GM12878 (cell line): Measurements from ENCODE around the gene OLA1.

Experiments used
- BHLHE40 ChIP-seq, 2 experiments: fragments of 450-650 bp in 1 of 2; IDR thresholded peaks; 2 replicates each; pipeline ENCODE4 v1.6.1; 2011 to 2017; ENCODE audit warnings: low read depth in 2 of 2, borderline replicate concordance in 1 of 2, improper control_type of control experiment in 1 of 2, low read length in 1 of 2, mild to moderate bottlenecking in 1 of 2
- CHD2 ChIP-seq: IDR thresholded peaks from 2 replicates; pipeline ENCODE4 v1.6.1; 2011; ENCODE audit warnings: low read depth, low read length, improper control_type of control experiment, borderline replicate concordance
- FOXK2 ChIP-seq: fragments of 450-650 bp; IDR thresholded peaks from 2 replicates; pipeline ENCODE4 v1.6.1; 2017; ENCODE audit warnings: mild to moderate bottlenecking, moderate library complexity
- LARP7 ChIP-seq: fragments of 450-650 bp; IDR thresholded peaks from 2 replicates; pipeline ENCODE4 v1.6.1; 2017; ENCODE audit warnings: mild to moderate bottlenecking
- POLR2A ChIP-seq: IDR thresholded peaks from 2 replicates; pipeline ENCODE4 v1.6.1; 2011; ENCODE audit warnings: low read depth, mild to moderate bottlenecking, low read length
- SMC3 ChIP-seq: IDR thresholded peaks from 2 replicates; pipeline ENCODE4 v1.6.1; 2011; ENCODE audit warnings: low read length, improper control_type of control experiment, borderline replicate concordance
- SPI1 ChIP-seq: IDR thresholded peaks from 2 replicates; pipeline ENCODE4 v1.6.1; 2011; ENCODE audit warnings: low read depth, mild to moderate bottlenecking, low read length, moderate library complexity, borderline replicate concordance; ENCODE audit not compliant: insufficient read depth
- TAF1 ChIP-seq: IDR thresholded peaks from 2 replicates; pipeline ENCODE4 v1.6.1; 2011; ENCODE audit warnings: mild to moderate bottlenecking, low read depth, low read length, borderline replicate concordance
- TCF3 ChIP-seq: IDR thresholded peaks from 2 replicates; pipeline ENCODE4 v1.6.1; 2012; ENCODE audit warnings: low read depth, mild to moderate bottlenecking, low read length, borderline replicate concordance; ENCODE audit not compliant: insufficient read depth
- ZZZ3 ChIP-seq: IDR thresholded peaks from 2 replicates; pipeline ENCODE4 v1.6.1; 2011; ENCODE audit warnings: low read depth; ENCODE audit not compliant: control insufficient read depth, insufficient read length
- TF ChIP-seq, protein P1 (sequence below), 3 experiments: IDR thresholded peaks in 2 of 3; conservative IDR thresholded peaks in 1 of 3; 2 replicates each; pipeline ENCODE4 v1.5.1; 2011; ENCODE audit warnings: low read depth in 3 of 3, low read length in 3 of 3, mild to moderate bottlenecking in 3 of 3, control low read depth in 2 of 3, moderate library complexity in 2 of 3, inconsistent platforms in 1 of 3, mixed read lengths in 1 of 3; ENCODE audit not compliant: control insufficient read depth in 2 of 3, insufficient read depth in 1 of 3; ENCODE audit errors: extremely low read depth in 1 of 3
- TF ChIP-seq, protein P2 (sequence below): IDR thresholded peaks from 2 replicates; pipeline ENCODE4 v1.6.1; 2011; ENCODE audit warnings: low read depth, low read length, improper control_type of control experiment, borderline replicate concordance

GRCh38 chr2:174263997-174264396 is 15.7 kb upstream of the OLA1 start:
- no peak for TF ChIP-seq TCF3
- no peak for TF ChIP-seq FOXK2
- TF ChIP-seq POLR2A = no peak
- TF ChIP-seq, protein P1, sequence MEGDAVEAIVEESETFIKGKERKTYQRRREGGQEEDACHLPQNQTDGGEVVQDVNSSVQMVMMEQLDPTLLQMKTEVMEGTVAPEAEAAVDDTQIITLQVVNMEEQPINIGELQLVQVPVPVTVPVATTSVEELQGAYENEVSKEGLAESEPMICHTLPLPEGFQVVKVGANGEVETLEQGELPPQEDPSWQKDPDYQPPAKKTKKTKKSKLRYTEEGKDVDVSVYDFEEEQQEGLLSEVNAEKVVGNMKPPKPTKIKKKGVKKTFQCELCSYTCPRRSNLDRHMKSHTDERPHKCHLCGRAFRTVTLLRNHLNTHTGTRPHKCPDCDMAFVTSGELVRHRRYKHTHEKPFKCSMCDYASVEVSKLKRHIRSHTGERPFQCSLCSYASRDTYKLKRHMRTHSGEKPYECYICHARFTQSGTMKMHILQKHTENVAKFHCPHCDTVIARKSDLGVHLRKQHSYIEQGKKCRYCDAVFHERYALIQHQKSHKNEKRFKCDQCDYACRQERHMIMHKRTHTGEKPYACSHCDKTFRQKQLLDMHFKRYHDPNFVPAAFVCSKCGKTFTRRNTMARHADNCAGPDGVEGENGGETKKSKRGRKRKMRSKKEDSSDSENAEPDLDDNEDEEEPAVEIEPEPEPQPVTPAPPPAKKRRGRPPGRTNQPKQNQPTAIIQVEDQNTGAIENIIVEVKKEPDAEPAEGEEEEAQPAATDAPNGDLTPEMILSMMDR (IDR thresholded peaks at IDR 0.05 in 2 of 3, conservative IDR thresholded peaks at IDR 0.05 in 1 of 3; ENCODE audit: control insufficient read depth in 2 of 3, extremely low read depth in 1 of 3, insufficient read depth in 1 of 3, low read depth in 3 of 3, low read length in 3 of 3) = no peak
- TF ChIP-seq TAF1 = no peak
- no peak for TF ChIP-seq ZZZ3
- TF ChIP-seq SPI1 = no peak
- no peak for TF ChIP-seq LARP7
- TF ChIP-seq BHLHE40 (IDR thresholded peaks at IDR 0.05; ENCODE audit: borderline replicate concordance in 1 of 2, low read depth in 2 of 2, low read length in 1 of 2) = no peak
- no peak for TF ChIP-seq CHD2
- TF ChIP-seq, protein P2, sequence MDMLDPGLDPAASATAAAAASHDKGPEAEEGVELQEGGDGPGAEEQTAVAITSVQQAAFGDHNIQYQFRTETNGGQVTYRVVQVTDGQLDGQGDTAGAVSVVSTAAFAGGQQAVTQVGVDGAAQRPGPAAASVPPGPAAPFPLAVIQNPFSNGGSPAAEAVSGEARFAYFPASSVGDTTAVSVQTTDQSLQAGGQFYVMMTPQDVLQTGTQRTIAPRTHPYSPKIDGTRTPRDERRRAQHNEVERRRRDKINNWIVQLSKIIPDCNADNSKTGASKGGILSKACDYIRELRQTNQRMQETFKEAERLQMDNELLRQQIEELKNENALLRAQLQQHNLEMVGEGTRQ = no peak
- TF ChIP-seq SMC3 = no peak
